Upper lobe of left lung (tissue), 6 donors: ENCODE data around the gene LRRC14B. TPM values are rescaled to one million over a fixed set of nuclear protein-coding genes. Genes with fewer than 3 reads are reported as not detected.

ENCODE experiments used
- ATAC-seq, 2 donors: fragments of 200-7000 bp; cut with Tn5 transposase; one replicate each; pipeline ENCODE4 v1.9.1; 2022; ENCODE audit warnings: mild to moderate bottlenecking in 2 of 2, moderate library complexity in 2 of 2; ENCODE audit not compliant: low FRiP score in 2 of 2
- DNase-seq, 2 donors: peaks; one replicate each; pipeline ENCODE4 v3.0.0-alpha.2; 2019 to 2020
- H3K27ac ChIP-seq, 4 donors: fragments of 200-600 bp; sonication (generic); one replicate each; pipeline ENCODE4 v1.5.1; 2016 to 2019
- H3K27me3 ChIP-seq, 4 donors: fragments of 200-600 bp; sonication (generic); one replicate each; pipeline ENCODE4 v1.5.1; 2017 to 2019
- H3K36me3 ChIP-seq, 4 donors: fragments of 200-600 bp; sonication (generic); one replicate each; pipeline ENCODE4 v1.5.1; 2016 to 2019
- H3K4me1 ChIP-seq, 4 donors: fragments of 200-600 bp; sonication (generic); one replicate each; pipeline ENCODE4 v1.5.1; 2018 to 2019
- H3K4me3 ChIP-seq, 4 donors: fragments of 200-600 bp; sonication (generic); one replicate each; pipeline ENCODE4 v1.5.1; 2017 to 2019; ENCODE audit warnings: mild to moderate bottlenecking in 2 of 4, moderate library complexity in 1 of 4
- H3K9me3 ChIP-seq, 4 donors: fragments of 200-600 bp; sonication (generic); one replicate each; pipeline ENCODE4 v1.5.1; 2018 to 2019
- EP300 ChIP-seq, 4 donors: sonication (generic); formaldehyde crosslinking; IDR thresholded peaks; one replicate each; pipeline ENCODE4 v1.5.1; 2017; ENCODE audit warnings: antibody characterized with exemption in 4 of 4, control low read depth in 2 of 4
- POLR2A ChIP-seq, 4 donors: fragments of 450-650 bp; IDR thresholded peaks; one replicate each; pipeline ENCODE4 v1.5.1; 2016 to 2017; ENCODE audit warnings: antibody characterized with exemption in 4 of 4, mild to moderate bottlenecking in 2 of 4
- POLR2AphosphoS5 ChIP-seq, 2 donors: sonication (generic); formaldehyde crosslinking; IDR thresholded peaks; one replicate each; pipeline ENCODE4 v1.5.1; 2017; ENCODE audit warnings: antibody characterized with exemption in 2 of 2
- WGBS, 2 donors: methylation state at CpG; one replicate each; pipeline ENCODE4 v1.1.5; 2017 to 2018; 5-methylcytosine and 5-hydroxymethylcytosine counted together
- total RNA-seq, 6 donors: library from RNA; depleted of rRNA in 4 of 6; stranded (reverse); fragments of >200 nt in 4 of 6; gene quantifications; one replicate each; pipeline versions ENCODE4 v1.1.0 to v1.2.1, GENCODE V29; 2016 to 2021
- TF ChIP-seq, protein P1 (sequence below), 6 experiments: fragments of 450-650 bp in 4 of 6; fragments of 200-600 bp in 2 of 6; sonication (generic) in 2 of 6; IDR thresholded peaks; one replicate each; pipeline ENCODE4 v1.5.1; 2016 to 2019; ENCODE audit warnings: antibody characterized with exemption in 6 of 6
- donor health status: DM: no; HTN: no; CAD: no; lungs with moderate emphysema.
- donor health status: DM: no; HTN: yes; CAD: no; lungs with severe emphysema.

LRRC14B gene
- total RNA-seq, 6 donors from 2014 or later, result not detected

DNA sequence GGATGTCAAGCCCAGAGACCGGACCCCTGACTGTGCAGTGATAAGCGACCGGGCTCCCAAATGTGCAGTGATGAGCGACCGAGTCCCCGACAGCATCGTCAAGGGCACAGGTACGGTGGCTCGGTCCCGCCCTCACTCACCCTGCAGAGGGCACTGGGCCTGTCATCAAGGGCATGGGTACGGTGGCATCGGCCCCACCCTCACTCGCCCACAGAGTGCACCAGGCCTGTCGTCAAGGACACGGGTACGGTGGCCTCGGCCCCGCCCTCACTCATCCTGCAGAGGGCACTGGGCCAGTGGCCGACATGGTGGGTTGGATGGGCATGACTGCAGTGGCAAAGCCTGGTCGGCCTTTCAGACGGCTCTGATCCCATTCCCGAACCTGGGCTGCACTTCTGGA, 9.7 kb upstream of the LRRC14B start:
- DNase-seq, result peak in 1 of 2 donors; percentile 59
- ATAC-seq, result no peak
- no peak overlapping the region for H3K4me3 ChIP-seq
- no peaks in the 10 kb centered on the region for H3K9me3 ChIP-seq
- 90 to 96% methylated on average over 11 to 22 of the region's 22 CpGs for WGBS, 2 donors
- no peaks in the 10 kb centered on the region for H3K36me3 ChIP-seq
- no peak for TF ChIP-seq EP300 (IDR thresholded peaks at IDR 0.05)
- TF ChIP-seq, protein P1, sequence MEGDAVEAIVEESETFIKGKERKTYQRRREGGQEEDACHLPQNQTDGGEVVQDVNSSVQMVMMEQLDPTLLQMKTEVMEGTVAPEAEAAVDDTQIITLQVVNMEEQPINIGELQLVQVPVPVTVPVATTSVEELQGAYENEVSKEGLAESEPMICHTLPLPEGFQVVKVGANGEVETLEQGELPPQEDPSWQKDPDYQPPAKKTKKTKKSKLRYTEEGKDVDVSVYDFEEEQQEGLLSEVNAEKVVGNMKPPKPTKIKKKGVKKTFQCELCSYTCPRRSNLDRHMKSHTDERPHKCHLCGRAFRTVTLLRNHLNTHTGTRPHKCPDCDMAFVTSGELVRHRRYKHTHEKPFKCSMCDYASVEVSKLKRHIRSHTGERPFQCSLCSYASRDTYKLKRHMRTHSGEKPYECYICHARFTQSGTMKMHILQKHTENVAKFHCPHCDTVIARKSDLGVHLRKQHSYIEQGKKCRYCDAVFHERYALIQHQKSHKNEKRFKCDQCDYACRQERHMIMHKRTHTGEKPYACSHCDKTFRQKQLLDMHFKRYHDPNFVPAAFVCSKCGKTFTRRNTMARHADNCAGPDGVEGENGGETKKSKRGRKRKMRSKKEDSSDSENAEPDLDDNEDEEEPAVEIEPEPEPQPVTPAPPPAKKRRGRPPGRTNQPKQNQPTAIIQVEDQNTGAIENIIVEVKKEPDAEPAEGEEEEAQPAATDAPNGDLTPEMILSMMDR (IDR thresholded peaks at IDR 0.05), result no peak
- no peak for TF ChIP-seq POLR2A (IDR thresholded peaks at IDR 0.05)
- TF ChIP-seq POLR2AphosphoS5 (IDR thresholded peaks at IDR 0.05), result no peak
- H3K4me1 ChIP-seq, result no peaks in the 10 kb centered on the region
- H3K27me3 ChIP-seq, result no peaks in the 10 kb centered on the region
- no peak overlapping the region for H3K27ac ChIP-seq

- Histone ChIP-seq H3K27ac (no peak overlapping the region), H3K9me3 (no peaks in the 10 kb centered on the region), H3K4me3 (no peak overlapping the region), H3K4me1 (no peaks in the 10 kb centered on the region), H3K27me3 (no peaks in the 10 kb centered on the region), H3K36me3 (no peaks in the 10 kb centered on the region)
- TF ChIP-seq POLR2AphosphoS5 (IDR thresholded peaks at IDR 0.05), result no peak
- ATAC-seq (no peak), DNase-seq (peak in 1 of 2 donors; percentile 50)
- 89 to 93% methylated on average over 9 to 12 of the region's 12 CpGs for WGBS, 2 donors
These were observed 9.2 kb upstream of the LRRC14B start for GRCh38 chr5:182126-182525.

GRCh38 chr5:184471-184870, 6.8 kb upstream of the LRRC14B start:
- WGBS, 2 donors, result 81 to 83% methylated on average over 7 of the region's 7 CpGs
- no peak for ATAC-seq
- TF ChIP-seq POLR2AphosphoS5 (IDR thresholded peaks at IDR 0.05) (no peak), POLR2A (IDR thresholded peaks at IDR 0.05) (no peak), EP300 (IDR thresholded peaks at IDR 0.05) (no peak)
- TF ChIP-seq, protein P1 (IDR thresholded peaks at IDR 0.05), result no peak
- no peak overlapping the region for H3K27ac ChIP-seq
- no peaks in the 10 kb centered on the region for H3K9me3 ChIP-seq
- DNase-seq, result no peak
- no peak overlapping the region for H3K4me3 ChIP-seq
- H3K27me3 ChIP-seq, result no peaks in the 10 kb centered on the region
- peaks cover 0 to 11% (median 5%) of the 10 kb centered on the region in 4 donors for H3K4me1 ChIP-seq
- H3K36me3 ChIP-seq, result no peaks in the 10 kb centered on the region

GRCh38 chr5:185095-186070, 5.9 kb upstream of the LRRC14B start:
- Histone ChIP-seq H3K27ac (no peak overlapping the region), H3K9me3 (no peaks in the 10 kb centered on the region), H3K27me3 (no peaks in the 10 kb centered on the region), H3K36me3 (no peaks in the 10 kb centered on the region), H3K4me1 (peaks cover 0 to 11% (median 5%) of the 10 kb centered on the region in 4 donors), H3K4me3 (no peak overlapping the region)
- no peak for ATAC-seq
- TF ChIP-seq EP300 (IDR thresholded peaks at IDR 0.05) (no peak), POLR2A (IDR thresholded peaks at IDR 0.05) (no peak), POLR2AphosphoS5 (IDR thresholded peaks at IDR 0.05) (no peak)
- TF ChIP-seq, protein P1 (IDR thresholded peaks at IDR 0.05), result no peak
- 84 to 87% methylated on average over 13 to 21 of the region's 21 CpGs for WGBS, 2 donors
- peak in 1 of 2 donors; percentile 65 for DNase-seq

GRCh38 chr5:186091-187041, 4.9 kb upstream of the LRRC14B start:
- ATAC-seq, result no peak
- 79 to 87% methylated on average over 22 to 28 of the region's 28 CpGs for WGBS, 2 donors
- no peaks in the 10 kb centered on the region for H3K27me3 ChIP-seq
- no peak overlapping the region for H3K4me3 ChIP-seq
- H3K27ac ChIP-seq, result no peak overlapping the region
- H3K9me3 ChIP-seq, result no peaks in the 10 kb centered on the region
- H3K36me3 ChIP-seq, result no peaks in the 10 kb centered on the region
- peaks cover 0 to 17% (median 8%) of the 10 kb centered on the region in 4 donors for H3K4me1 ChIP-seq
- TF ChIP-seq POLR2AphosphoS5 (IDR thresholded peaks at IDR 0.05) (no peak), POLR2A (IDR thresholded peaks at IDR 0.05) (no peak), EP300 (IDR thresholded peaks at IDR 0.05) (no peak)
- TF ChIP-seq, protein P1 (IDR thresholded peaks at IDR 0.05), result no peak
- DNase-seq, result peak in 1 of 2 donors; percentile 84
